SK-N-SH treated with all-trans-retinoic acid at 6 μM for 48 hours (cell line): Measurements from ENCODE around the gene SNX10.

Experiments
- ATAC-seq: fragments of 200-7000 bp; cut with Tn5 transposase; 3 replicates; pipeline ENCODE4 v1.9.1; 2020; ENCODE audit warnings: mild to moderate bottlenecking, moderate library complexity
- ARNTL ChIP-seq: fragments of 450-650 bp; formaldehyde crosslinking; IDR thresholded peaks from 2 replicates; pipeline ENCODE4 v1.5.0; 2020; ENCODE audit warnings: low read depth, mild to moderate bottlenecking, moderate library complexity, borderline replicate concordance
- BACH2 ChIP-seq: fragments of 250-450 bp; sonication (Bioruptor Pico); IDR thresholded peaks from 2 replicates; pipeline ENCODE4 v1.9.0; 2021; ENCODE audit warnings: mild to moderate bottlenecking, borderline replicate concordance
- CREB5 ChIP-seq: fragments of 250-450 bp; sonication (Bioruptor Pico); IDR thresholded peaks from 2 replicates; pipeline ENCODE4 v1.5.1; 2020; ENCODE audit warnings: low read depth, mild to moderate bottlenecking, moderate library complexity
- CSDC2 ChIP-seq: fragments of 250-450 bp; sonication (Bioruptor Pico); IDR thresholded peaks from 2 replicates; pipeline ENCODE4 v1.5.0; 2020; ENCODE audit warnings: mild to moderate bottlenecking, moderate library complexity
- ESRRG ChIP-seq: fragments of 250-450 bp; sonication (Bioruptor Pico); IDR thresholded peaks from 2 replicates; pipeline ENCODE4 v1.6.1; 2021; ENCODE audit warnings: mild to moderate bottlenecking
- GLIS3 ChIP-seq: fragments of 250-450 bp; sonication (Bioruptor Pico); IDR thresholded peaks from 2 replicates; pipeline ENCODE4 v1.5.0; 2020; ENCODE audit warnings: mild to moderate bottlenecking, moderate library complexity
- OSR1 ChIP-seq: fragments of 250-450 bp; sonication (Bioruptor Pico); IDR thresholded peaks from 2 replicates; pipeline ENCODE4 v1.8.0; 2022; ENCODE audit warnings: moderate library complexity, mild to moderate bottlenecking, inconsistent platforms
- POU6F1 ChIP-seq: fragments of 250-450 bp; sonication (Bioruptor Pico); IDR thresholded peaks from 2 replicates; pipeline ENCODE4 v1.8.0; 2021; ENCODE audit warnings: low read depth, mild to moderate bottlenecking, moderate library complexity, borderline replicate concordance
- RARB ChIP-seq: fragments of 250-450 bp; sonication (Bioruptor Pico); IDR thresholded peaks from 2 replicates; pipeline ENCODE4 v1.8.0; 2021; ENCODE audit warnings: mild to moderate bottlenecking, moderate library complexity
- SNAI2 ChIP-seq: fragments of 250-450 bp; sonication (Bioruptor Pico); IDR thresholded peaks from 2 replicates; pipeline ENCODE4 v1.5.0; 2020; ENCODE audit warnings: mild to moderate bottlenecking, moderate library complexity
- TCF4 ChIP-seq: fragments of 250-450 bp; sonication (Bioruptor Pico); IDR thresholded peaks from 2 replicates; pipeline ENCODE4 v1.8.0; 2021; ENCODE audit warnings: mild to moderate bottlenecking, moderate library complexity, borderline replicate concordance
- TOX ChIP-seq: fragments of 250-450 bp; sonication (Bioruptor Pico); IDR thresholded peaks from 2 replicates; pipeline ENCODE4 v1.8.0; 2021; ENCODE audit warnings: mild to moderate bottlenecking, moderate library complexity, borderline replicate concordance
- ZC3H10 ChIP-seq: fragments of 250-450 bp; sonication (Bioruptor Pico); IDR thresholded peaks from 2 replicates; pipeline ENCODE4 v1.5.1; 2021; ENCODE audit warnings: mild to moderate bottlenecking, moderate library complexity
- ZFP3 ChIP-seq: fragments of 250-450 bp; sonication (Bioruptor Pico); IDR thresholded peaks from 2 replicates; pipeline ENCODE4 v1.5.0; 2020; ENCODE audit warnings: mild to moderate bottlenecking, moderate library complexity
- ZFP30 ChIP-seq: fragments of 450-650 bp; formaldehyde crosslinking; IDR thresholded peaks from 2 replicates; pipeline ENCODE4 v1.5.0; 2022; ENCODE audit warnings: mild to moderate bottlenecking, moderate library complexity
- ZNF565 ChIP-seq: fragments of 450-650 bp; formaldehyde crosslinking; conservative IDR thresholded peaks from 2 replicates; pipeline ENCODE4 v1.5.0; 2020; ENCODE audit warnings: low read depth, mild to moderate bottlenecking, moderate library complexity
- ZNF70 ChIP-seq: fragments of 450-650 bp; formaldehyde crosslinking; IDR thresholded peaks from 2 replicates; pipeline ENCODE4 v1.5.0; 2020; ENCODE audit warnings: mild to moderate bottlenecking, moderate library complexity
- ZNF8 ChIP-seq: fragments of 450-650 bp; formaldehyde crosslinking; IDR thresholded peaks from 2 replicates; pipeline ENCODE4 v1.5.0; 2020; ENCODE audit warnings: mild to moderate bottlenecking, moderate library complexity
- TF ChIP-seq, protein P1 (sequence below): fragments of 250-450 bp; sonication (Bioruptor Pico); IDR thresholded peaks from 2 replicates; pipeline ENCODE4 v1.5.0; 2020; ENCODE audit warnings: mild to moderate bottlenecking, moderate library complexity
- TF ChIP-seq, protein P2 (sequence below): fragments of 250-450 bp; sonication (Bioruptor Pico); IDR thresholded peaks from 2 replicates; pipeline ENCODE4 v1.5.1; 2021; ENCODE audit warnings: mild to moderate bottlenecking, moderate library complexity

SNX10 gene

DNA sequence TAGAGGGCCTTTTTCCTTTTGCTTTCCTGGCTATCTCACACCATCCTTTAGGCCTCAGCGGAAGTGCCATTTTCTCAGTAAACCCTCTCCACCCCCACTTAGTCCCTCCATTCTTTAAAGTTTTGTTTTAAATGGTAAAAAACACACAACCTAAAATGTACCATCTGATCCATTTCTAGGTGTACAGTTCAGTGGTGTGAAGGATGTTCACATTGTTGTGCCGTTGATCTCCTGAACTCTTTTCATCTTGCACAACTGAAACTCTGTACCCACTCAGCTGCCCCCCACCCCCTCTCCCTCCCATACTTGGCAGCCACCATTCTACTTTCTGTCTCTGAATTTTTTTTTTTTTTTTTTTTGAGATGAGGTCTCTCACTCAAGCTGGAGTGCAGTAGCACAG is 52.2 kb downstream of the SNX10 start (continued):
- TF ChIP-seq POU6F1 (CRISPR knock-in tag) (no peak), ESRRG (no peak), TOX (CRISPR knock-in tag) (no peak), ZFP3 (CRISPR knock-in tag) (no peak), ZNF8 (CRISPR knock-in tag) (no peak), CSDC2 (CRISPR knock-in tag) (no peak), SNAI2 (CRISPR knock-in tag) (no peak), OSR1 (CRISPR knock-in tag) (no peak), RARB (CRISPR knock-in tag) (no peak), ZC3H10 (CRISPR knock-in tag) (no peak), ZNF565 (CRISPR knock-in tag) (no peak), BACH2 (no peak), ZNF70 (no peak)

DNA sequence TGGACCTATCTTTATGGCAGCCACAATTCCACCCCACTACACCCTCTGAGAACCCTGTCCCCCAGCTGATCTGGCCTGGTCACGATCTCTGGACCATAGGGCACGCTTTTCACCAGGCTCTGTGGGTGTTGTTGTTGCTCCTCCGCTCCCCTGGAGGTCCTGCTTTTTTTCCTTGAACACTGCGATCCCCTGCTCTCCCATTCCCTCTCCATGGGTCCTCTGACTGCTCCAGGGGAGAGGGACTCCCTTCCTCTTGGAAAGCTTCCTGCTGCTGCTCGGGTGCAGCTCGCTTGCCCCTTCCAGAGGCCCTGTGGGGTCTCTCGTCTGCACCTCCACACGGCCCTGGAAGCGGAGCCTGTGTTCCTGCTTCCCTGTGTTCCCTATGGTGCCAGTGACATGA is 53.5 kb downstream of the SNX10 start:
- TF ChIP-seq CREB5 (CRISPR knock-in tag) (no peak), ZNF8 (CRISPR knock-in tag) (no peak), TCF4 (no peak)
- no peak for ATAC-seq

DNA sequence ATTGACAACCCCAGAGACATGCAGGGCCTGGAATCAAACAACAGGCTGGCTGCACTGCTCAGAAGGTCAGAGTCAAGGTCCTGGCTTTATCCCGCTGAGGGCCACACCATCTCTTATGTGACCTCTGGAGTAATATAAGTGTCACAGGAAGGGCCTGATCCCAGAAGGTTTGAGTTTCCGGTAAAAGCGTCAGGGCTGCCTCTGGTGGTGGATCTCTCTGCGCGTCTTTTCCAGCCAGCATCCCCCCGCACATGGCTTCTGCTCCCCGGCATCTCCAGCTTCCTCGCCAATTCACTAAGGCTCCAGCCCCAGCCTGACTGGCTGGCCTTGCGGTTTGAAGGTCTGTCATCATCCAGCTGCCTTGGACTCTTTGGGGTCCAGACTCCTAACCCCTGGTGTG is 54.2 kb downstream of the SNX10 start:
- ATAC-seq: no peak
- TF ChIP-seq ZNF70: no peak
- no peak for TF ChIP-seq GLIS3
- no peak for TF ChIP-seq ARNTL
- no peak for TF ChIP-seq TOX (CRISPR knock-in tag)
- no peak for TF ChIP-seq TCF4
- TF ChIP-seq ZNF8 (CRISPR knock-in tag): no peak
- no peak for TF ChIP-seq BACH2
- no peak for TF ChIP-seq OSR1 (CRISPR knock-in tag)
- TF ChIP-seq, protein P1, sequence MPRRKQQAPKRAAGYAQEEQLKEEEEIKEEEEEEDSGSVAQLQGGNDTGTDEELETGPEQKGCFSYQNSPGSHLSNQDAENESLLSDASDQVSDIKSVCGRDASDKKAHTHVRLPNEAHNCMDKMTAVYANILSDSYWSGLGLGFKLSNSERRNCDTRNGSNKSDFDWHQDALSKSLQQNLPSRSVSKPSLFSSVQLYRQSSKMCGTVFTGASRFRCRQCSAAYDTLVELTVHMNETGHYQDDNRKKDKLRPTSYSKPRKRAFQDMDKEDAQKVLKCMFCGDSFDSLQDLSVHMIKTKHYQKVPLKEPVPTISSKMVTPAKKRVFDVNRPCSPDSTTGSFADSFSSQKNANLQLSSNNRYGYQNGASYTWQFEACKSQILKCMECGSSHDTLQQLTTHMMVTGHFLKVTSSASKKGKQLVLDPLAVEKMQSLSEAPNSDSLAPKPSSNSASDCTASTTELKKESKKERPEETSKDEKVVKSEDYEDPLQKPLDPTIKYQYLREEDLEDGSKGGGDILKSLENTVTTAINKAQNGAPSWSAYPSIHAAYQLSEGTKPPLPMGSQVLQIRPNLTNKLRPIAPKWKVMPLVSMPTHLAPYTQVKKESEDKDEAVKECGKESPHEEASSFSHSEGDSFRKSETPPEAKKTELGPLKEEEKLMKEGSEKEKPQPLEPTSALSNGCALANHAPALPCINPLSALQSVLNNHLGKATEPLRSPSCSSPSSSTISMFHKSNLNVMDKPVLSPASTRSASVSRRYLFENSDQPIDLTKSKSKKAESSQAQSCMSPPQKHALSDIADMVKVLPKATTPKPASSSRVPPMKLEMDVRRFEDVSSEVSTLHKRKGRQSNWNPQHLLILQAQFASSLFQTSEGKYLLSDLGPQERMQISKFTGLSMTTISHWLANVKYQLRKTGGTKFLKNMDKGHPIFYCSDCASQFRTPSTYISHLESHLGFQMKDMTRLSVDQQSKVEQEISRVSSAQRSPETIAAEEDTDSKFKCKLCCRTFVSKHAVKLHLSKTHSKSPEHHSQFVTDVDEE (CRISPR knock-in tag): no peak
- TF ChIP-seq, all 23 proteins: peak for 0

DNA sequence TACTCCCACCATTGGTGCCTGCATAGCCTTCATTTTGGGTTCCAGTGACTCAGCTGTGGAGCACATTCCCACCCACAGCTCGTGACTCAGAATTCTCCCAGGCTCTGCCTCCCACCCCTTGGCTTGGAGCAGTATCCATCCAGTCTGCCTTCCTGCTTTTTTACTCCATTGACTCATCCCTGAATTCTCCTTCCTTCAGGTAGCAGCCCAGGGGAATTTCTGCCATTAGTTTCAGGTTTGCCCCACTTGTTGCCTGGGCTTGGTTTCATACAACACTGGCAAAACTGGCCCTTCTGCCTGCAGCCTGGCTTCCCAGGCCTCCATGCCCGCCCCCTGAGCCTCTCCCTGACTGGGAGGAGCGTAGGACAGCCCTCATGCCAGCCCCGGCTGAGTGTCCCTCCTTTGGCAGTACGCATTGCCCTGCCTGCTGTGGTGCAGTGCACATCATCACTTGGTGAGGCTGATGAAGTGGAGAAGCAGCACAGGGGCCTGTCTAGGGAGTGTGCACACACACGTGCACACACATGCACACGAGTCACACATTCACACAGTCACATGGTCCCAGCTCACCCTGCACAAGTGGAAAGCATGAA is 55.0 kb downstream of the SNX10 start:
- TF ChIP-seq, protein P2, sequence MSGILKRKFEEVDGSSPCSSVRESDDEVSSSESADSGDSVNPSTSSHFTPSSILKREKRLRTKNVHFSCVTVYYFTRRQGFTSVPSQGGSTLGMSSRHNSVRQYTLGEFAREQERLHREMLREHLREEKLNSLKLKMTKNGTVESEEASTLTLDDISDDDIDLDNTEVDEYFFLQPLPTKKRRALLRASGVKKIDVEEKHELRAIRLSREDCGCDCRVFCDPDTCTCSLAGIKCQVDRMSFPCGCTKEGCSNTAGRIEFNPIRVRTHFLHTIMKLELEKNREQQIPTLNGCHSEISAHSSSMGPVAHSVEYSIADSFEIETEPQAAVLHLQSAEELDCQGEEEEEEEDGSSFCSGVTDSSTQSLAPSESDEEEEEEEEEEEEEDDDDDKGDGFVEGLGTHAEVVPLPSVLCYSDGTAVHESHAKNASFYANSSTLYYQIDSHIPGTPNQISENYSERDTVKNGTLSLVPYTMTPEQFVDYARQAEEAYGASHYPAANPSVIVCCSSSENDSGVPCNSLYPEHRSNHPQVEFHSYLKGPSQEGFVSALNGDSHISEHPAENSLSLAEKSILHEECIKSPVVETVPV (CRISPR knock-in tag): no peak
- TF ChIP-seq CREB5 (CRISPR knock-in tag) (no peak), CSDC2 (CRISPR knock-in tag) (no peak), ZFP30 (CRISPR knock-in tag) (no peak), POU6F1 (CRISPR knock-in tag) (no peak), ZNF70 (no peak)
- no peak for ATAC-seq
